ENCODE measurements around the gene NR6A1.

Gene NR6A1

GRCh38 chr9:124498499-124499146 lies 272.5 kb downstream of the NR6A1 start:
- ATAC-seq = no peak

DNA sequence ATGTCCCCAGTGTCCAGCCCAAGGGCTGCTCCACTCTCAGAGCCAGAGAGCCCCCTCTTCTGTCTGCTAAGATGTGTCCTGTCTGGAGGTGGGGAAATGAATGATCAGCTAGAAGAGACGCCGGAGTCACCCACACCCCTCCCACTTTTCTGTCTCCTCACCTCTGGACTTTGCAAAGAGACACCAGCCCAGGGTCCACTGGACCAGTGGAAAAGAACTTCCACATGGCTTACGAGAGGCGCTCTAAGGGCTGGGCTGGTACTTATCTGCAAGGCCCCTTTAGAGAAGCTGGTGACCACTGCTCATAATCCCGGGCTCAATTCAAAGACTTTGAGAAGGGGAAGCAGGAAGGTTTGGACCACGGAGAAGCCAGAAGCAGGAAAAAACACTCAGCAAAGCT lies 273.1 kb downstream of the NR6A1 start:
- no peak for ATAC-seq

DNA sequence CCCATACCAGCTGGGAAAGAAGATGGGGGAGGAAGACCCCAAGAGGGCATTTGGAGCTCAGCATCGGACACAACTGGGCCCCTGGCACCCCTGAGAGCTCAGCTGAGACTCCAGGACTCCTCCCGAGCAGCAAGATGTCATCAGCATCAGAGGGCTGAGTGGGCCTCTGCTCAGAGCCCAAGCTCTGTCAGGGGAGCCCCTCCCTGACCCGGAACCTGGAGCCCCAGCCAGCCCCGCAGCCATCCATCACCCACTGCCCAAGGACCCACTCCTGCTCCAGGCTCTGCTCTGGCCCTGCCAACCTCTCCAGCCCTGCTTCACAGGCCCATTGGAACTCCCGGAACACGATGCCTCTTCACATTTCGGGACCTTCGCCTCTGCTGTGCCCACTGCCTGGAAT lies 273.7 kb downstream of the NR6A1 start:
- ATAC-seq = no peak

- no peak for ATAC-seq
Measured at GRCh38 chr9:124496463-124496862, 274.6 kb downstream of the NR6A1 start.

DNA sequence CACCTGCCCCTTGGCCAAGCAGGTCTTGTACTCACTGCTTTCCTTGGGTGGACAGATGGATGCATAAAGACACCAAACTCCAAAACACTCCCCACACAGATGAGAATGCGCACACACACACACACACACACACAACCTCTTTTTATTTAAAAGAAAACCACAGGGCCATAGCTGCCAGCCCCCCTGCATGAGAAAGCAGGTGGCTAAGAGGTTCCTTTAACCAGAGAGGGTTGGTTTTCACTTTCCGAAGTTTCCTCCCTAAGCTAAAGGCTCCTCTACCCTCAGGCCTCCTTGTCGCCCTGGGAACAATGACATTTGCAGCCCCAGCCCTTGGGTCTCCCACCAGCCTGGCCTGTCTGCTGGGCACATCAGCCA lies 275.0 kb downstream of the NR6A1 start:
- no peak for ATAC-seq

DNA sequence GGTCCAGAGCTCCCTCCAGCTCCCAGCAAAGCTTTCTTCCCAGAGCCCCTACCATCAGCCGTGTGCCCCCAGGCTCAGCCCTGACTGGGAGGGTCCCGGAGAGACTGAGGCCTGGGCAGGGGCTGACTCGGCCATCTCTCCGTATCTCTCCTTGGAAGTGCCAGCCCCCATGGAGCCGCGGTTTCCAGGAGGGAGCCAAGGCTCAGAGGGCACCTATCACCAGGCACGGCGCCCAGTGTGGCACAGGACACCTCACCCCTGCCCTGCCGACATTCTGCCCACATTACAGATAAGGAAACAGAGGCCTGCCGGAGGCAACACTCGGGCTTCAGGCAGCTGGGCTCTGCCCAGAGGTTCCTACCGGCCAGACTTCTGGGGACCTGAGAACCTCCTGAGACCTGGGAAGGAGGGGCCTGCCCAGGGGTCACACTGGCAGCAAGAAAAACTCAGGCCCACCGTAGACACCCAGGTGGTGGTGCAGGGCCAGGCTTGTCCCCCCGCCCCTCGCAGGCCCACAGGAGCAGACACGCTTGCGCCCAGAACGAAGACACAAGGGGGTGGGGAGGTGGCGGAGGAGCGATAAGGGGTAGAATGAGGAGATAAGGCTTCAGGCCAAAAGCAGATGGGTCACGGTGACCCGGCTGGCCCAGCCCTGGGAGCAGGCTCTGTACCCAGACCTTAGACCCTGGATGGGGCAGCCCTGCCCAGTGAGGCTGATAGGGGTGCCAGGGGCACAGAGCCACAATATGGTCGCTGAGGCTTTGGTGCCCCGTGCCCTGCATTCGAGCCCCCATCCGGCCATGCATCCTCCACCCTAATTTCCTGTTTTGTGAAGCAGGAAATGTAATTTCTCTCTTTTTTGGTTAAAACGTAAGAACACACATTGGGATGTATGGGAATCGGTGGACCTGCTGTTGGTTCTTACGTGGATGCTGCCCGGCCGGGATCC lies 275.7 kb downstream of the NR6A1 start:
- no peak for ATAC-seq

- ATAC-seq = no peak
Measured at GRCh38 chr9:124493794-124494479, 277.2 kb downstream of the NR6A1 start.

- ATAC-seq = no peak
Measured at GRCh38 chr9:124493218-124493617, 277.9 kb downstream of the NR6A1 start.

GRCh38 chr9:124492818-124493217 lies 278.3 kb downstream of the NR6A1 start:
- ATAC-seq = no peak

- no peak for ATAC-seq
Measured at GRCh38 chr9:124491049-124491975, 279.8 kb downstream of the NR6A1 start.

GRCh38 chr9:124490004-124490403 lies 281.1 kb downstream of the NR6A1 start:
- ATAC-seq = no peak

- ATAC-seq = no peak
Measured at GRCh38 chr9:124489222-124489621, 281.9 kb downstream of the NR6A1 start.

DNA sequence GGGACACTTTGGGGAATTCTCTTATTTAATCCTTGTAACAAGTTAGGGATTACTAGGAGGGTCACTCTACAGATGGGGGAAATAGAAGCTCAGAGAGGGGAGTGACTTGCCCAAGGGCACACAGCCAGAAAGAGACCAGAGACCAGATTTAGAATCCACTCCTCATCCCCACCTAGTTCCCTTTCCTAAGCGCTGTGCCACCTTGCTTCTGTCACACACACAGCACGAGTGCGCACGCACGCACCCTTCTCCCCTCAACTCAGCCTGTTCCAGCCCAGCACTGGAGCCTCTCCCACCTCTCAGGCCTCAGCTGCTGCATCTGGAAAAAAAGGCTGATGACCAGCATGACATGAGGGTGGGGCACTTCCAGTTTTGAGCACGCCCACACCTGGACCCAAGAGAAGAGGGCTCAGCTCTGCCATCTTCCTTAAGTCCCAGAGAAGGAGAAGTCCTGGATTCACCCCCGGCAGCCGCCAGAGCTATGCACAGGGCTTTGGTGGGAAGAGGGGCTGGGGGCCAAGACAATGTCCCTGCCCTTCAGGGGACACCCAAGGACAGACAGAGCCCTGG lies 282.4 kb downstream of the NR6A1 start:
- no peak for ATAC-seq

DNA sequence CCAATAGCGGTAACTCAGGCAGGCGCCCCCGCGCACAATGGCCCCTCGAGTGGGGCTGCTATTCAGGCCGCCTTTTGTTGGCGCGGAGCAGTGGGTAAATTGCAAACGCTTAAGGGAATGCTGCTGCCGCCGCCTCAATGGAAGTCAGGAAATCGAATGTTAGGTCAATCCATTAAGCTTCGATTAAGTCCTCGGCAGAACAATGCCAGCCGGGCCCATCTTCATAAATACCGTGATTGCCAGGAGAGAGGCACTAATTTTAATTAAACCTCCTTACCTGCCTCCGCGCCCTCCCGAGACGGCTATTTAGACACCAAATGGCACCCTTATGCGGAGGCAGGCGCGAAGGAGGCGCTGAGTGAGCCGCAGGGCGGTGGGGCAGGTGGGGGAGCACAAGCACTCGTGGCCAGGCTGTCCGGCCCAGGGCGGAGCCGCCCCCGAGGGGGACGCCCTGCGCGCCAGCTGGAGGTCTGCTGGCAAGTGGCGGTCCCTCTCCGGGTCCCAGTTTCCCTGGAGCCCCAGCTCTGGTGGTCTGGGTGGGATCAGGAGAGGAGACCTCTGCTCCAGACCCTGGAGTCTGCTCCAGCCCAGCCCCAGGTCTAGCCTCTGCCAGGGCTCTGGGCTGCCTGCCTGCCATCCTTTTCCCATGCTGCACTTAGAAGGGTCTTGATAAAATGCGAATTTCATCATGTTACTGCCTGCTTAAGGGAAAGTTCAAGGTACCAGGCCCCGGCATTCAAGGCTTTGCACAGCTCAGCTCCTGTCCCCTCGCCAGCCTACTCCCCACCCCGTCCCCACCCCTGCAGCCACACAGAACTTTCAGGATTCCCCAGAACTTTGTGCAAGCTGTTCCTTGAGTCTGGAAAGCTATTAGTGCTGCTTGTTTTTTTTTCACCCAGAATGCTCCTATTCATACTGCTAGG lies 283.6 kb downstream of the NR6A1 start:
- no peak for ATAC-seq

DNA sequence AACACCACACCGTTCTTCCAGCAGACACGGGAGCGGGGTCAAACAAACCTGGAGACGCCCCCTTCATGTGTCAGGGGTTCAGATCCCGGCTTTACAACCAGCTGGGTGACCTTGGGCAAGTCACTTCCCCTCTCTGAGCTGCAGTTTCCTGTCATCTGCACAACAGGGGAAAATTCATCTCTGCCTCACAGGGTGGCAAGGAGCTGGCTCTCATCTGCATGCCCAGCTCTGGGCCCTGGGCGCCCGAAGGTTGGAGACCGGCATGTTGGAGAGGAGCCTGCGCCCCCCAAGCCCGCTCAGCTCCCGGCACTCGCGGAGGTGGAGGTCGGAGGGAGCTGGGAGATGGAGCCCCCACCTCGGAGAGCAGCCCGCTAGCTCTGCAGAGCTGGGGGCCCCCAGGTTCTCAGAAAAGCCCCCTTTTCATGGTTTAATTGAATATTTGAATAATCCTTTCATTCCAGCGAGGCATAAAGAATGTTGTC lies 284.3 kb downstream of the NR6A1 start:
- ATAC-seq = no peak

DNA sequence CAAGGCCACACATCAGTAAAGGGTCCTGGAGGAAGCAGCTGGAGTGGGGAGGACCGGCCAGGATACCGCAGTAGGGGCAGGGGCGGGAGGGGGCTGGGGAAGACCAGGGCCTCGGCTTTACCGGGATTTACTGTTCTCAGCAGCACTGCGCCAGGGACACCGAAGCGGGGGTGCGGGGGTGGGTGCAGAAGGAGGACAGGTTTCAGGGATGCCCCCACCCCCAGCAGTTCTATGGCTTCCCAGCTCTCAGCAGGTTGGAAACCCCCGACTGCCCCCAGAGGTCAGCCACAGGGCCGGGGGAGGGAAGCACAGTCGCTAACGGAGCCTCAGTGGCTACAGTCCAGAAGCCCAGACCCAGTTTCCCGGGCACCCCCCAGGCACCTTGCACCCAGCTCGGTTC lies 285.2 kb downstream of the NR6A1 start:
- ATAC-seq = no peak

DNA sequence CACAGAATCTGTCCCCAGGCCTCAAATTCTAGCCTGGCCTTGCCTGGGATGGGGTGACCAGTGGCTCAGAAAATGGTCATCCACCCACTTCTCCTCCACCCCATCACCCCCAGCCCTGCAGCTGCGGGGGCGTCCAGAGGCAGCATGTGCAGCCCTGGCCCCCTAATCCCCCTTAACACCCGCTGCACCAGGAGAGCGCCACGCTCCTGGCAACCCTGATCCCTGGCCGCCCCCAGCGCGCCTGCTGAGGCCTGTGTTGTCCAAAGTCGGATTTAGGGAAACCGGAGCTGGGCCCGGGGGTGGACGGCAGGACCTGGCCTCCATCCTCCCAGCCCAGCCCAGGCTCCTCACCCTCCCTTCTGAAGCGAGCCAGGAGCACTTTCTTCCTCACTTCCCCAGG lies 285.9 kb downstream of the NR6A1 start:
- no peak for ATAC-seq

- ATAC-seq = no peak
Measured at GRCh38 chr9:124483481-124483880, 287.6 kb downstream of the NR6A1 start.

DNA sequence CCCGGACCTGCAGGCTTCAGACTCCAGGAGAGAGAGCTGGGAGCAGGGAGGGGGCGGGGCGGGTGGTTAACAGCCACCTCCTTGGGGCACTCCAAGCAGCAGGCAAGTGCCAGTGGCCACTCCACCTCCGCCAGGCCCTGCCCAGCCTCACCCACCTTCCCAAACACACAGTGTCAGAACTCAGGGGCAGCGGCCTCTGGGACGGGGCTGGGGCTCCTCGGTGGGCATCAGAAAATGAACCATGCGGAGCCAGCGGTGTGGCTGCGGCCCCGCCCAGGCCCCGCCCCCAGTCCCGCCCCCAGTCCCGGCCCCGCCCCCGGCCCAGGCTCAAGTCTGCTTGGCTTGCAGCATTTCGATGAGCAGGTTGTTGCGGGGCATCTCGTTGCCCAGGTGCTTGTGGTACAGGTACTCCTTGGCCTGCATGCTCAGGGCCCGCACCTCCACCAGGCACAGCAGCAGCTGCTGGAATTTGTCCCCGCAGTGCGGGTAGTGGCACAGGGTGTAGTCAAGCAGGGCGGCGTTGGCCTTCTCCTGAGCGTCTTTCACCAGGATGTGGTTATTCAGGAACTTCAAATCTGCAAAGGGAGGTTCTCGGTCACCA lies 288.6 kb downstream of the NR6A1 start:
- no peak for ATAC-seq

DNA sequence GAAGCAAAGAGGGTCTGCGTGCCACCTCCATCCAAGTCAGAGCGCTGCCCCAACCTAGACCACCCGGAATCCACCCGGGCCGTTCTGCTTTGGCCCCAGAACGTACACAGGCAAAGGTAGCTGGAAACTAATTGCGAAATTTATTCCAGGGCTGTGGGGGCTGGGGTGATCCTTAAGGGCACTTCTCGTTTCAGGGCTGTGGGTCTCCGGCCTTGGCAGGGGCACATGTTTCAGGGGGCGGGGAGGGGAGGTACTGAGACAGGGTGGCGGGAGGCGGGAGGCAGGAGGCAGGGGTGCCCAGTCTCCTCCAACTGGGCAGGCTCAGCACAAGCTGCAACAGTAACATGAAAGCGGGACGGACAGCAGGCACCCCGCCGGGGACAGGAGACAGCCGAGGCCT lies 290.0 kb downstream of the NR6A1 start:
- ATAC-seq = no peak

- no peak for ATAC-seq
Measured at GRCh38 chr9:124480621-124480981, 290.5 kb downstream of the NR6A1 start.

Measured in activated CD4-positive, CD25-positive, alpha-beta regulatory T cell treated with anti-CD3 and anti-CD28 coated beads, Interleukin-2, amount 50 U/mL, for 24 hours (primary cell).